H9 (cell line): ENCODE measurements around the gene EEF2K. TPM values are rescaled to one million over a fixed set of nuclear protein-coding genes. Genes with fewer than 3 reads are reported as not detected.

Experiments used
- DNase-seq: peaks from one replicate; pipeline ENCODE4 v3.0.0-alpha.2; 2017
- H2AFZ ChIP-seq: one replicate; pipeline ENCODE4 v1.6.1; 2013; ENCODE audit warnings: mild to moderate bottlenecking, low read length, control low read depth, moderate library complexity
- H2AK5ac ChIP-seq: 2 replicates; pipeline ENCODE4 v1.6.1; 2013; ENCODE audit warnings: low read length, control low read depth, mixed read lengths; ENCODE audit not compliant: insufficient read length
- H2BK120ac ChIP-seq: one replicate; pipeline ENCODE4 v1.6.1; 2013; ENCODE audit warnings: low read depth, mild to moderate bottlenecking, low read length, control low read depth, inconsistent platforms; ENCODE audit not compliant: poor library complexity, severe bottlenecking
- H2BK12ac ChIP-seq: 2 replicates; pipeline ENCODE4 v1.6.1; 2013; ENCODE audit warnings: low read length, control low read depth, mixed read lengths, low read depth; ENCODE audit not compliant: insufficient read length
- H2BK15ac ChIP-seq: 2 replicates; pipeline ENCODE4 v1.6.1; 2013; ENCODE audit warnings: low read depth, low read length, control low read depth
- H2BK20ac ChIP-seq: one replicate; pipeline ENCODE4 v1.6.1; 2013; ENCODE audit warnings: low read depth, mild to moderate bottlenecking, low read length, control low read depth, inconsistent platforms; ENCODE audit not compliant: poor library complexity, severe bottlenecking
- H2BK5ac ChIP-seq: 2 replicates; pipeline ENCODE4 v1.6.1; 2013; ENCODE audit warnings: low read length, control low read depth, mixed read lengths; ENCODE audit not compliant: insufficient read length
- H3K14ac ChIP-seq: 2 replicates; pipeline ENCODE4 v1.6.1; 2013; ENCODE audit warnings: low read length, control low read depth; ENCODE audit not compliant: insufficient read depth
- H3K18ac ChIP-seq: 2 replicates; pipeline ENCODE4 v1.6.1; 2013; ENCODE audit warnings: low read depth, mild to moderate bottlenecking, mixed read lengths, low read length, control low read depth; ENCODE audit not compliant: insufficient read length
- H3K23ac ChIP-seq: 2 replicates; pipeline ENCODE4 v1.6.1; 2013; ENCODE audit warnings: low read length, control low read depth, mixed read lengths, low read depth; ENCODE audit not compliant: insufficient read length
- H3K23me2 ChIP-seq: 2 replicates; pipeline ENCODE4 v1.6.1; 2013; ENCODE audit warnings: low read depth, mild to moderate bottlenecking, mixed read lengths, low read length, control low read depth; ENCODE audit not compliant: insufficient read length, poor library complexity, severe bottlenecking
- H3K27ac ChIP-seq: 2 replicates; pipeline ENCODE4 v1.5.1; 2013; ENCODE audit warnings: low read length, control low read depth, mixed read lengths, low read depth; ENCODE audit not compliant: insufficient read length
- H3K27me3 ChIP-seq: 2 replicates; pipeline ENCODE4 v1.6.1; 2013; ENCODE audit warnings: low read length, control low read depth, inconsistent platforms; ENCODE audit not compliant: insufficient read depth
- H3K4ac ChIP-seq: 2 replicates; pipeline ENCODE4 v1.6.1; 2013; ENCODE audit warnings: low read depth, mild to moderate bottlenecking, control low read depth, inconsistent platforms, low read length, moderate library complexity
- H3K4me1 ChIP-seq: 2 replicates; pipeline ENCODE4 v1.6.1; 2013; ENCODE audit warnings: low read length, control low read depth, inconsistent platforms; ENCODE audit not compliant: insufficient read depth
- H3K4me2 ChIP-seq: 2 replicates; pipeline ENCODE4 v1.6.1; 2013; ENCODE audit warnings: low read length, control low read depth, mixed read lengths; ENCODE audit not compliant: insufficient read length, insufficient read depth
- H3K56ac ChIP-seq: 2 replicates; pipeline ENCODE4 v1.6.1; 2013; ENCODE audit warnings: low read depth, mild to moderate bottlenecking, mixed read lengths, low read length, control low read depth; ENCODE audit not compliant: insufficient read length
- H3K79me1 ChIP-seq: 2 replicates; pipeline ENCODE4 v1.6.1; 2013; ENCODE audit warnings: low read depth, mild to moderate bottlenecking, moderate library complexity, low read length, control low read depth, inconsistent platforms; ENCODE audit not compliant: insufficient read depth, poor library complexity, severe bottlenecking
- H3K79me2 ChIP-seq: 2 replicates; pipeline ENCODE4 v1.6.1; 2013; ENCODE audit warnings: low read length, control low read depth, inconsistent platforms; ENCODE audit not compliant: insufficient read depth
- H3K9ac ChIP-seq: 2 replicates; pipeline ENCODE4 v1.6.1; 2013; ENCODE audit warnings: low read length, control low read depth, mixed read lengths; ENCODE audit not compliant: insufficient read length; ENCODE audit errors: extremely low read depth
- H3K9me3 ChIP-seq: one replicate; pipeline ENCODE4 v1.6.1; 2013; ENCODE audit warnings: low read depth, low read length, inconsistent platforms; ENCODE audit not compliant: control insufficient read depth
- H3T11ph ChIP-seq: one replicate; pipeline ENCODE4 v1.6.1; 2013; ENCODE audit warnings: mild to moderate bottlenecking, low read length, control low read depth, inconsistent platforms
- H4K20me1 ChIP-seq: one replicate; pipeline ENCODE4 v1.6.1; 2013; ENCODE audit not compliant: control insufficient read depth, insufficient read length, insufficient read depth
- H4K5ac ChIP-seq: 2 replicates; pipeline ENCODE4 v1.6.1; 2013; ENCODE audit warnings: low read depth, mild to moderate bottlenecking, mixed read lengths, low read length, control low read depth; ENCODE audit not compliant: insufficient read length
- H4K8ac ChIP-seq: replicated peaks from 2 replicates; pipeline ENCODE4 v1.6.1; 2013; ENCODE audit warnings: low read length, control low read depth, mixed read lengths, low read depth; ENCODE audit not compliant: insufficient read length
- H4K91ac ChIP-seq: 2 replicates; pipeline ENCODE4 v1.6.1; 2013; ENCODE audit warnings: low read depth, mild to moderate bottlenecking, moderate library complexity, mixed read lengths, low read length, control low read depth; ENCODE audit not compliant: insufficient read length
- H3K27ac Mint-ChIP-seq, 3 experiments: 2 replicates in 2 of 3; 3 replicates in 1 of 3; pipeline ENCODE4 v1.8.0; 2020 to 2021; ENCODE audit warnings: mixed read lengths in 3 of 3, mild to moderate bottlenecking in 1 of 3, moderate library complexity in 1 of 3
- H3K27me3 Mint-ChIP-seq: 2 replicates; pipeline ENCODE4 v1.8.0; 2021; ENCODE audit warnings: low read depth, mild to moderate bottlenecking, moderate library complexity, mixed read lengths
- H3K36me3 Mint-ChIP-seq, 3 experiments: 2 replicates in 2 of 3; 3 replicates in 1 of 3; pipeline ENCODE4 v1.8.0; 2020 to 2021; ENCODE audit warnings: low read depth in 3 of 3, mixed read lengths in 3 of 3; ENCODE audit not compliant: insufficient read depth in 1 of 3
- H3K4me1 Mint-ChIP-seq, 2 experiments: 2 replicates each; pipeline ENCODE4 v1.8.0; 2020; ENCODE audit warnings: mixed read lengths in 2 of 2
- H3K4me3 Mint-ChIP-seq, 2 experiments: 2 replicates in 1 of 2; 3 replicates in 1 of 2; pipeline ENCODE4 v1.8.0; 2020 to 2021; ENCODE audit warnings: mild to moderate bottlenecking in 2 of 2, mixed read lengths in 2 of 2, moderate library complexity in 1 of 2
- H3K9me3 Mint-ChIP-seq, 2 experiments: 2 replicates in 1 of 2; 3 replicates in 1 of 2; pipeline ENCODE4 v1.8.0; 2020; ENCODE audit warnings: mild to moderate bottlenecking in 2 of 2, mixed read lengths in 2 of 2, moderate library complexity in 1 of 2
- WGBS: extraction: QIAGEN DNeasy Blood & Tissue Kit; methylation state at CpG from one replicate; pipeline ENCODE4 v1.1.7; 2013; ENCODE audit warnings: missing lambda C conversion rate, low lambda C conversion rate, mixed read lengths; ENCODE audit not compliant: insufficient read length; ENCODE audit errors: extremely low coverage; 5-methylcytosine and 5-hydroxymethylcytosine counted together
- total RNA-seq: library from RNA; stranded (reverse); gene quantifications from 2 replicates; pipeline ENCODE4 v1.2.1, GENCODE V29; 2021
- TF ChIP-seq, protein P1 (sequence below): fragments of 200-600 bp; sonication (generic); conservative IDR thresholded peaks from 3 replicates; pipeline ENCODE4 v1.8.0; 2021; ENCODE audit warnings: antibody characterized with exemption, mild to moderate bottlenecking

Gene EEF2K
- total RNA-seq, 1 experiment from 2014 or later: 20.7 TPM

DNA sequence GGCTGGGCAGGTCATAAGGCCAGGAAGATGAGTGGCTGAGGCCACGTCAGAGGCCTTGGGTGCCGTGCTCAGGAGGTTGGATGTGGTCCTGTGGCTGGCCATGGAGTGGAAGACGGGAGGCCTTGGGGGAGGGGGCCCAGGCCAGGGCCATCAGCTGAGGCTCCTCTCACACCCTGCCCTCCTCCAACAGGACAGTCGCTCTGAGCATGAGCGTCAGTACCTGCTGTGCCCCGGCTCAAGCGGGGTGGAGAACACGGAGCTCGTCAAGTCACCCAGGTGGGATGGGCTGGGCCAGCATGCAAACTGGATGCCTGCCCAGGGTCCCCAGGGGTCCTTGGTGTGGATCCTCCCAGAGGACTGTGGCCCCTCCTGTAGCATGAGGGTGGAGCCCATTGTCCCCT is 110.3 kb downstream of the EEF2K start:
- Mint-ChIP-seq H3K36me3 (peaks cover 36 to 83% (median 68%) of the 10 kb centered on the region in 3 experiments), H3K27ac (peak overlapping the region in 1 of 3 experiments; percentile 84; a peak in 1 of 7 replicates), H3K4me3 (no peak overlapping the region), H3K4me1 (peaks cover 0 to 6% of the 10 kb centered on the region in 2 experiments; a peak in 2 of 4 replicates), H3K27me3 (no peaks in the 10 kb centered on the region), H3K9me3 (no peaks in the 10 kb centered on the region; a peak in 1 of 5 replicates)
- no peak for DNase-seq
- Histone ChIP-seq H2AK5ac (no peak overlapping the region), H3K4me1 (no peaks in the 10 kb centered on the region), H3K27me3 (no peaks in the 10 kb centered on the region), H3K23ac (no peak overlapping the region), H3K4ac (no peak overlapping the region), H3K56ac (no peak overlapping the region), H4K8ac (no peak overlapping the region), H3K23me2 (no peaks in the 10 kb centered on the region), H3K18ac (no peak overlapping the region), H2AFZ (no peak overlapping the region), H2BK20ac (no peak overlapping the region), H2BK120ac (no peak overlapping the region), H3K9ac (no peak overlapping the region), H3K14ac (no peak overlapping the region), H3K79me2 (no peaks in the 10 kb centered on the region), H3K79me1 (no peaks in the 10 kb centered on the region), H3K27ac (no peak overlapping the region), H4K5ac (no peak overlapping the region), H4K91ac (no peak overlapping the region), H3T11ph (no peak overlapping the region), H3K9me3 (no peaks in the 10 kb centered on the region), H3K4me2 (no peak overlapping the region), H2BK12ac (no peak overlapping the region), H2BK15ac (no peak overlapping the region), H2BK5ac (no peak overlapping the region), H4K20me1 (no peaks in the 10 kb centered on the region)
- WGBS: no CpG with 5 or more reads among the region's 9 CpGs
- TF ChIP-seq, protein P1, sequence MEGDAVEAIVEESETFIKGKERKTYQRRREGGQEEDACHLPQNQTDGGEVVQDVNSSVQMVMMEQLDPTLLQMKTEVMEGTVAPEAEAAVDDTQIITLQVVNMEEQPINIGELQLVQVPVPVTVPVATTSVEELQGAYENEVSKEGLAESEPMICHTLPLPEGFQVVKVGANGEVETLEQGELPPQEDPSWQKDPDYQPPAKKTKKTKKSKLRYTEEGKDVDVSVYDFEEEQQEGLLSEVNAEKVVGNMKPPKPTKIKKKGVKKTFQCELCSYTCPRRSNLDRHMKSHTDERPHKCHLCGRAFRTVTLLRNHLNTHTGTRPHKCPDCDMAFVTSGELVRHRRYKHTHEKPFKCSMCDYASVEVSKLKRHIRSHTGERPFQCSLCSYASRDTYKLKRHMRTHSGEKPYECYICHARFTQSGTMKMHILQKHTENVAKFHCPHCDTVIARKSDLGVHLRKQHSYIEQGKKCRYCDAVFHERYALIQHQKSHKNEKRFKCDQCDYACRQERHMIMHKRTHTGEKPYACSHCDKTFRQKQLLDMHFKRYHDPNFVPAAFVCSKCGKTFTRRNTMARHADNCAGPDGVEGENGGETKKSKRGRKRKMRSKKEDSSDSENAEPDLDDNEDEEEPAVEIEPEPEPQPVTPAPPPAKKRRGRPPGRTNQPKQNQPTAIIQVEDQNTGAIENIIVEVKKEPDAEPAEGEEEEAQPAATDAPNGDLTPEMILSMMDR: no peak
